Esophagus muscularis mucosa (tissue), 3 donors: Measurements from ENCODE around the gene IGFALS.

ENCODE experiments used
- POLR2A ChIP-seq: fragments of 450-650 bp; IDR thresholded peaks from one replicate; pipeline ENCODE4 v1.6.1; 2017; ENCODE audit warnings: antibody characterized with exemption, moderate library complexity, mild to moderate bottlenecking, low read depth
- POLR2AphosphoS5 ChIP-seq, 2 donors: sonication (generic); formaldehyde crosslinking; IDR thresholded peaks; one replicate each; pipeline ENCODE4 v1.6.1; 2017; ENCODE audit warnings: antibody characterized with exemption in 2 of 2
- TF ChIP-seq, protein P1 (sequence below), 3 experiments: fragments of 200-600 bp in 2 of 3; fragments of 450-650 bp in 1 of 3; sonication (generic) in 2 of 3; IDR thresholded peaks; one replicate each; pipeline ENCODE4 v1.5.1; 2017 to 2019; ENCODE audit warnings: antibody characterized with exemption in 3 of 3, mild to moderate bottlenecking in 2 of 3, moderate library complexity in 1 of 3

- TF ChIP-seq, protein P1, sequence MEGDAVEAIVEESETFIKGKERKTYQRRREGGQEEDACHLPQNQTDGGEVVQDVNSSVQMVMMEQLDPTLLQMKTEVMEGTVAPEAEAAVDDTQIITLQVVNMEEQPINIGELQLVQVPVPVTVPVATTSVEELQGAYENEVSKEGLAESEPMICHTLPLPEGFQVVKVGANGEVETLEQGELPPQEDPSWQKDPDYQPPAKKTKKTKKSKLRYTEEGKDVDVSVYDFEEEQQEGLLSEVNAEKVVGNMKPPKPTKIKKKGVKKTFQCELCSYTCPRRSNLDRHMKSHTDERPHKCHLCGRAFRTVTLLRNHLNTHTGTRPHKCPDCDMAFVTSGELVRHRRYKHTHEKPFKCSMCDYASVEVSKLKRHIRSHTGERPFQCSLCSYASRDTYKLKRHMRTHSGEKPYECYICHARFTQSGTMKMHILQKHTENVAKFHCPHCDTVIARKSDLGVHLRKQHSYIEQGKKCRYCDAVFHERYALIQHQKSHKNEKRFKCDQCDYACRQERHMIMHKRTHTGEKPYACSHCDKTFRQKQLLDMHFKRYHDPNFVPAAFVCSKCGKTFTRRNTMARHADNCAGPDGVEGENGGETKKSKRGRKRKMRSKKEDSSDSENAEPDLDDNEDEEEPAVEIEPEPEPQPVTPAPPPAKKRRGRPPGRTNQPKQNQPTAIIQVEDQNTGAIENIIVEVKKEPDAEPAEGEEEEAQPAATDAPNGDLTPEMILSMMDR (IDR thresholded peaks at IDR 0.05) = no peak
- TF ChIP-seq POLR2AphosphoS5 (IDR thresholded peaks at IDR 0.05) (no peak), POLR2A (no peak)
Measured at GRCh38 chr16:1828645-1829410, 35.3 kb upstream of the IGFALS start.
